ENCODE measurements around the gene FNDC8.

- peak; percentile 90 for TF ChIP-seq CTCF (conservative IDR thresholded peaks at IDR 0.05; ENCODE audit: low read length)
- no peak for TF ChIP-seq EZH2phosphoT487 (IDR thresholded peaks at IDR 0.05; ENCODE audit: borderline replicate concordance, low read depth, low read length)
Measured at GRCh38 chr17:35119370-35120165, 1.8 kb upstream of the FNDC8 start, which contains the start of gene RAD51D.

Data from OCI-LY7 (cell line).